HCT116 (cell line): ENCODE data around the gene ITFG1.

ENCODE experiments used
- CEBPB ChIP-seq: IDR thresholded peaks from 2 replicates; pipeline ENCODE4 v1.6.1; 2012; ENCODE audit warnings: low read depth
- ELF1 ChIP-seq: IDR thresholded peaks from 2 replicates; pipeline ENCODE4 v1.6.1; 2012; ENCODE audit warnings: low read depth, borderline replicate concordance
- EZH2 ChIP-seq: fragments of 200-600 bp; sonication (generic); IDR thresholded peaks from 2 replicates; pipeline ENCODE4 v1.6.1; 2017; ENCODE audit warnings: antibody characterized with exemption, mixed run types
- EZH2phosphoT487 ChIP-seq: fragments of 200-600 bp; IDR thresholded peaks from 2 replicates; pipeline ENCODE4 v1.6.1; 2018; ENCODE audit warnings: antibody characterized with exemption, borderline replicate concordance
- POLR2A ChIP-seq: IDR thresholded peaks from 2 replicates; pipeline ENCODE4 v1.7.0; 2011; ENCODE audit warnings: borderline replicate concordance; ENCODE audit not compliant: insufficient read depth, insufficient read length; ENCODE audit errors: extremely low read depth
- POLR2AphosphoS5 ChIP-seq: IDR thresholded peaks from 2 replicates; pipeline ENCODE4 v1.6.1; 2011; ENCODE audit warnings: mild to moderate bottlenecking, low read depth, low read length, moderate library complexity
- RAD21 ChIP-seq: IDR thresholded peaks from 2 replicates; pipeline ENCODE4 v1.6.1; 2012; ENCODE audit warnings: low read depth, mild to moderate bottlenecking
- SIN3A ChIP-seq: IDR thresholded peaks from 2 replicates; pipeline ENCODE4 v1.6.1; 2012; ENCODE audit warnings: low read depth
- SRF ChIP-seq: IDR thresholded peaks from 2 replicates; pipeline ENCODE4 v1.6.1; 2012; ENCODE audit warnings: low read depth
- TCF7L2 ChIP-seq: IDR thresholded peaks from 2 replicates; pipeline ENCODE4 v1.7.0; 2011; ENCODE audit warnings: borderline replicate concordance, inconsistent platforms; ENCODE audit not compliant: insufficient read depth, insufficient read length; ENCODE audit errors: extremely low read depth
- YY1 ChIP-seq: IDR thresholded peaks from 2 replicates; pipeline ENCODE4 v1.6.1; 2011; ENCODE audit warnings: low read length, low read depth, moderate library complexity, mild to moderate bottlenecking; ENCODE audit not compliant: insufficient replicate concordance; ENCODE audit errors: extremely low read depth
- TF ChIP-seq, protein P1 (sequence below), 3 experiments: fragments of 200-600 bp in 1 of 3; sonication (generic) in 1 of 3; IDR thresholded peaks in 2 of 3; conservative IDR thresholded peaks in 1 of 3; 2 replicates each; pipeline ENCODE4 v1.5.1; 2012 to 2017; ENCODE audit warnings: low read depth in 2 of 3, low read length in 2 of 3, antibody characterized with exemption in 1 of 3, borderline replicate concordance in 1 of 3, control low read depth in 1 of 3, mild to moderate bottlenecking in 1 of 3, mixed read lengths in 1 of 3, mixed run types in 1 of 3, moderate library complexity in 1 of 3; ENCODE audit not compliant: insufficient read depth in 1 of 3
- TF ChIP-seq, protein P2 (sequence below): IDR thresholded peaks from 2 replicates; pipeline ENCODE4 v1.6.1; 2012
- TF ChIP-seq, protein P3 (sequence below): IDR thresholded peaks from 2 replicates; pipeline ENCODE4 v1.6.1; 2012; ENCODE audit warnings: low read depth

DNA sequence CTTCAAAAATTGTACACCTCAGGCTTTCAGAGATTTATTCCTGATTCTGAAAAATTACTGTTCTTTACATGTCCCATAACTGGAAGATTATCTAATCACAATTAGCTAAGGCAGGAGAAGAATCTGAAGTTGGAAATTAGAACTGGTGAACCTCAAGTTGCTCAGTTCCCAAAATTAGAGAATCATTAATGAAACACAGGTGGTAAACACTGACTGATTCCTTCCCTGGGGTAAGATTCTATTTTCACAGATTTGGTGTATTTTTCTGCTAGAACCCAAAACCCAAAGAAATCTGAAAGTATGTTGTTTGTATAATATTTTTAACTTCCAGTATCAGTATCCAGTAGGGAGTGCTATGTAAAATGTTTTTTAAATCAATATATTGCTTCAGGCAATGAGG lies 26.0 kb upstream of the ITFG1 start:
- TF ChIP-seq POLR2A (no peak), YY1 (no peak), SIN3A (no peak), POLR2AphosphoS5 (no peak), EZH2phosphoT487 (no peak), CEBPB (no peak), RAD21 (no peak), EZH2 (no peak), TCF7L2 (no peak), SRF (no peak), ELF1 (no peak)
- TF ChIP-seq, protein P1, sequence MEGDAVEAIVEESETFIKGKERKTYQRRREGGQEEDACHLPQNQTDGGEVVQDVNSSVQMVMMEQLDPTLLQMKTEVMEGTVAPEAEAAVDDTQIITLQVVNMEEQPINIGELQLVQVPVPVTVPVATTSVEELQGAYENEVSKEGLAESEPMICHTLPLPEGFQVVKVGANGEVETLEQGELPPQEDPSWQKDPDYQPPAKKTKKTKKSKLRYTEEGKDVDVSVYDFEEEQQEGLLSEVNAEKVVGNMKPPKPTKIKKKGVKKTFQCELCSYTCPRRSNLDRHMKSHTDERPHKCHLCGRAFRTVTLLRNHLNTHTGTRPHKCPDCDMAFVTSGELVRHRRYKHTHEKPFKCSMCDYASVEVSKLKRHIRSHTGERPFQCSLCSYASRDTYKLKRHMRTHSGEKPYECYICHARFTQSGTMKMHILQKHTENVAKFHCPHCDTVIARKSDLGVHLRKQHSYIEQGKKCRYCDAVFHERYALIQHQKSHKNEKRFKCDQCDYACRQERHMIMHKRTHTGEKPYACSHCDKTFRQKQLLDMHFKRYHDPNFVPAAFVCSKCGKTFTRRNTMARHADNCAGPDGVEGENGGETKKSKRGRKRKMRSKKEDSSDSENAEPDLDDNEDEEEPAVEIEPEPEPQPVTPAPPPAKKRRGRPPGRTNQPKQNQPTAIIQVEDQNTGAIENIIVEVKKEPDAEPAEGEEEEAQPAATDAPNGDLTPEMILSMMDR (IDR thresholded peaks at IDR 0.05 in 2 of 3, conservative IDR thresholded peaks at IDR 0.05 in 1 of 3; ENCODE audit: borderline replicate concordance in 1 of 3, insufficient read depth in 1 of 3, low read depth in 2 of 3, low read length in 2 of 3): no peak
- TF ChIP-seq, protein P2, sequence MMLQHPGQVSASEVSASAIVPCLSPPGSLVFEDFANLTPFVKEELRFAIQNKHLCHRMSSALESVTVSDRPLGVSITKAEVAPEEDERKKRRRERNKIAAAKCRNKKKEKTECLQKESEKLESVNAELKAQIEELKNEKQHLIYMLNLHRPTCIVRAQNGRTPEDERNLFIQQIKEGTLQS: no peak
- TF ChIP-seq, protein P3, sequence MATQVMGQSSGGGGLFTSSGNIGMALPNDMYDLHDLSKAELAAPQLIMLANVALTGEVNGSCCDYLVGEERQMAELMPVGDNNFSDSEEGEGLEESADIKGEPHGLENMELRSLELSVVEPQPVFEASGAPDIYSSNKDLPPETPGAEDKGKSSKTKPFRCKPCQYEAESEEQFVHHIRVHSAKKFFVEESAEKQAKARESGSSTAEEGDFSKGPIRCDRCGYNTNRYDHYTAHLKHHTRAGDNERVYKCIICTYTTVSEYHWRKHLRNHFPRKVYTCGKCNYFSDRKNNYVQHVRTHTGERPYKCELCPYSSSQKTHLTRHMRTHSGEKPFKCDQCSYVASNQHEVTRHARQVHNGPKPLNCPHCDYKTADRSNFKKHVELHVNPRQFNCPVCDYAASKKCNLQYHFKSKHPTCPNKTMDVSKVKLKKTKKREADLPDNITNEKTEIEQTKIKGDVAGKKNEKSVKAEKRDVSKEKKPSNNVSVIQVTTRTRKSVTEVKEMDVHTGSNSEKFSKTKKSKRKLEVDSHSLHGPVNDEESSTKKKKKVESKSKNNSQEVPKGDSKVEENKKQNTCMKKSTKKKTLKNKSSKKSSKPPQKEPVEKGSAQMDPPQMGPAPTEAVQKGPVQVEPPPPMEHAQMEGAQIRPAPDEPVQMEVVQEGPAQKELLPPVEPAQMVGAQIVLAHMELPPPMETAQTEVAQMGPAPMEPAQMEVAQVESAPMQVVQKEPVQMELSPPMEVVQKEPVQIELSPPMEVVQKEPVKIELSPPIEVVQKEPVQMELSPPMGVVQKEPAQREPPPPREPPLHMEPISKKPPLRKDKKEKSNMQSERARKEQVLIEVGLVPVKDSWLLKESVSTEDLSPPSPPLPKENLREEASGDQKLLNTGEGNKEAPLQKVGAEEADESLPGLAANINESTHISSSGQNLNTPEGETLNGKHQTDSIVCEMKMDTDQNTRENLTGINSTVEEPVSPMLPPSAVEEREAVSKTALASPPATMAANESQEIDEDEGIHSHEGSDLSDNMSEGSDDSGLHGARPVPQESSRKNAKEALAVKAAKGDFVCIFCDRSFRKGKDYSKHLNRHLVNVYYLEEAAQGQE: no peak
